K562 (cell line): ENCODE data around the gene MXI1. TPM values are rescaled to one million over a fixed set of nuclear protein-coding genes. Genes with fewer than 3 reads are reported as not detected.
A peak's percentile ranks its signal among the peaks of the same experiment; 100 is the strongest.

Source experiments
- ARID1B ChIP-seq: fragments of 450-650 bp; IDR thresholded peaks from 2 replicates; pipeline ENCODE4 v1.6.1; 2016; ENCODE audit warnings: antibody characterized with exemption, mild to moderate bottlenecking, inconsistent platforms
- BRCA1 ChIP-seq, 2 experiments: fragments of 450-650 bp in 1 of 2; sonication (generic) in 1 of 2; formaldehyde crosslinking in 1 of 2; IDR thresholded peaks; 2 replicates each; pipeline versions ENCODE4 v1.5.0 to v1.6.1; 2017 to 2020; ENCODE audit warnings: mild to moderate bottlenecking in 1 of 2, missing genetic modification reagents in 1 of 2
- E4F1 ChIP-seq: fragments of 250-450 bp; sonication (Bioruptor Pico); IDR thresholded peaks from 2 replicates; pipeline ENCODE4 v1.5.0; 2021; ENCODE audit warnings: mild to moderate bottlenecking, borderline replicate concordance
- EP300 ChIP-seq: IDR thresholded peaks from 2 replicates; pipeline ENCODE4 v1.6.1; 2012; ENCODE audit warnings: low read length, improper control_type of control experiment
- FOXJ2 ChIP-seq: fragments of 200-800 bp; sonication (Bioruptor generic); IDR thresholded peaks from 2 replicates; pipeline ENCODE4 v1.6.1; 2016; ENCODE audit warnings: missing genetic modification characterization, missing compliant biosample characterization
- GTF2E2 ChIP-seq: fragments of 200-800 bp; sonication (Bioruptor generic); IDR thresholded peaks from 2 replicates; pipeline ENCODE4 v1.6.1; 2016; ENCODE audit warnings: missing genetic modification characterization, missing compliant biosample characterization
- JUN ChIP-seq, 2 experiments: sonication (generic) in 1 of 2; formaldehyde crosslinking in 1 of 2; IDR thresholded peaks; 2 replicates each; pipeline versions ENCODE4 v1.6.1 to v1.8.0; 2012 to 2022; ENCODE audit warnings: borderline replicate concordance in 2 of 2, mild to moderate bottlenecking in 2 of 2, improper control_type of control experiment in 1 of 2, low read depth in 1 of 2, low read length in 1 of 2, missing genetic modification reagents in 1 of 2
- JUND ChIP-seq, 2 experiments: IDR thresholded peaks; 2 replicates in 1 of 2; 3 replicates in 1 of 2; pipeline ENCODE4 v1.6.1; 2011; ENCODE audit warnings: borderline replicate concordance in 2 of 2, low read depth in 2 of 2, low read length in 2 of 2, improper control_type of control experiment in 1 of 2, missing biosample characterization in 1 of 2, missing genetic modification characterization in 1 of 2, missing genetic modification reagents in 1 of 2
- NR2C1 ChIP-seq, 2 experiments: fragments of 450-650 bp; IDR thresholded peaks; 2 replicates each; pipeline ENCODE4 v1.6.1; 2017; ENCODE audit warnings: mild to moderate bottlenecking in 2 of 2, antibody characterized with exemption in 1 of 2, inconsistent platforms in 1 of 2, missing compliant biosample characterization in 1 of 2, missing genetic modification characterization in 1 of 2
- PATZ1 ChIP-seq: fragments of 250-450 bp; sonication (Bioruptor Pico); IDR thresholded peaks from 2 replicates; pipeline ENCODE4 v1.5.0; 2020; ENCODE audit warnings: mild to moderate bottlenecking, borderline replicate concordance
- RB1 ChIP-seq: fragments of 450-650 bp; IDR thresholded peaks from 2 replicates; pipeline ENCODE4 v1.6.1; 2017; ENCODE audit warnings: low read depth, mild to moderate bottlenecking
- SMARCA4 ChIP-seq: fragments of 450-650 bp; IDR thresholded peaks from 2 replicates; pipeline ENCODE4 v1.6.1; 2016
- USF2 ChIP-seq: sonication (generic); formaldehyde crosslinking; IDR thresholded peaks from 2 replicates; pipeline ENCODE4 v1.5.0; 2020; ENCODE audit warnings: missing genetic modification reagents
- ZEB2 ChIP-seq: fragments of 450-650 bp; IDR thresholded peaks from 2 replicates; pipeline ENCODE4 v1.6.1; 2016
- ZFP91 ChIP-seq: sonication (generic); formaldehyde crosslinking; IDR thresholded peaks from 2 replicates; pipeline ENCODE4 v1.8.0; 2022; ENCODE audit warnings: mild to moderate bottlenecking, missing genetic modification reagents
- ZNF639 ChIP-seq, 2 experiments: fragments of 200-800 bp in 1 of 2; sonication (Bioruptor generic) in 1 of 2; sonication (generic) in 1 of 2; formaldehyde crosslinking in 1 of 2; IDR thresholded peaks in 1 of 2; conservative IDR thresholded peaks in 1 of 2; 2 replicates each; pipeline versions ENCODE4 v1.5.0 to v1.6.1; 2016 to 2020; ENCODE audit warnings: missing compliant biosample characterization in 1 of 2, missing genetic modification characterization in 1 of 2, missing genetic modification reagents in 1 of 2
- polyA plus RNA-seq, 8 experiments: library from polyadenylated mRNA; depleted of rRNA in 4 of 8; stranded (reverse) in 5 of 8; unstranded in 3 of 8; fragments of >200 nt; fragmentation: Nextera tagmentation in 2 of 8; fragmentation: Illumina TruSeq in 1 of 8; extraction: Ambion mirVana in 2 of 8; extraction: Trizol in 1 of 8; gene quantifications; 2 replicates each; pipeline versions ENCODE4 v1.2.1 to v1.2.3, GENCODE V29; 2011 to 2014; ENCODE audit warnings: inconsistent platforms in 1 of 8, missing spikeins in 1 of 8
- total RNA-seq, 7 experiments: library from RNA; depleted of rRNA in 6 of 7; stranded (reverse); fragments of >200 nt in 6 of 7; fragmentation: Illumina TruSeq in 2 of 7; extraction: Trizol in 2 of 7; gene quantifications; 2 replicates each; pipeline versions ENCODE4 v1.2.1 to v1.2.3, GENCODE V29; 2011 to 2021; ENCODE audit warnings: low replicate concordance in 1 of 7

Gene MXI1
- total and polyA plus RNA-seq, 9 of the 15 experiments (the other 6 are each of a cell fraction or from before 2014, with no cell fraction given) = 9.1 to 23.7 (median 14.8) TPM

GRCh38 chr10:110210674-110211464, 3.5 kb downstream of the MXI1 start (continued):
- TF ChIP-seq GTF2E2 (tag) (no peak), PATZ1 (no peak), EP300 (no peak), USF2 (no peak), ZEB2 (peak; percentile 51; the same call in 1 of the 2 replicates), ZNF639 (CRISPR knock-in tag; conservative IDR thresholded peaks at IDR 0.05 in 1 of 2, IDR thresholded peaks at IDR 0.05 in 1 of 2) (peak in 1 of 2 experiments; percentile 39; a peak in 1 of 4 replicates), BRCA1 (IDR thresholded peaks at IDR 0.05) (no peak), BRCA1 (CRISPR knock-in tag; IDR thresholded peaks at IDR 0.05) (no peak), E4F1 (CRISPR knock-in tag) (no peak), NR2C1 (IDR thresholded peaks at IDR 0.05) (no peak), NR2C1 (tag; IDR thresholded peaks at IDR 0.05) (no peak), SMARCA4 (peak; percentile 59), FOXJ2 (tag) (peak; percentile 54; the same call in 1 of the 2 replicates), ARID1B (no peak; the same call in 1 of the 2 replicates), JUND (IDR thresholded peaks at IDR 0.05; ENCODE audit: borderline replicate concordance, low read depth, low read length) (peak; percentile 65; the same call in 1 of the 2 replicates), JUND (tag; IDR thresholded peaks at IDR 0.05; ENCODE audit: borderline replicate concordance, low read depth, low read length) (peak; percentile 78; the same call in 2 of the 3 replicates), RB1 (peak; percentile 46; the same call in 1 of the 2 replicates), ZFP91 (peak; percentile 88), JUN (IDR thresholded peaks at IDR 0.05; ENCODE audit: borderline replicate concordance, low read depth, low read length) (peak; percentile 48; the same call in 1 of the 2 replicates), JUN (CRISPR knock-in tag; IDR thresholded peaks at IDR 0.05; ENCODE audit: borderline replicate concordance) (no peak)
